KOPT-K1 (cell line): ENCODE measurements around the gene MBP.

ENCODE experiments used
- H3K27ac ChIP-seq: fragments of 200-600 bp; sonication (generic); 2 replicates; pipeline ENCODE4 v1.5.1; 2016; ENCODE audit warnings: antibody characterized with exemption, mild to moderate bottlenecking, low read depth, low read length; ENCODE audit not compliant: poor library complexity, severe bottlenecking
- H3K36me3 ChIP-seq: fragments of 200-600 bp; sonication (generic); 2 replicates; pipeline ENCODE4 v1.5.1; 2017; ENCODE audit warnings: antibody characterized with exemption, mild to moderate bottlenecking, low read length, moderate library complexity; ENCODE audit not compliant: insufficient read depth
- H3K9me3 ChIP-seq: fragments of 200-600 bp; sonication (generic); 2 replicates; pipeline ENCODE4 v1.5.1; 2017; ENCODE audit warnings: antibody characterized with exemption, low read length, mild to moderate bottlenecking; ENCODE audit not compliant: insufficient read depth, poor library complexity, severe bottlenecking

The MBP gene

DNA sequence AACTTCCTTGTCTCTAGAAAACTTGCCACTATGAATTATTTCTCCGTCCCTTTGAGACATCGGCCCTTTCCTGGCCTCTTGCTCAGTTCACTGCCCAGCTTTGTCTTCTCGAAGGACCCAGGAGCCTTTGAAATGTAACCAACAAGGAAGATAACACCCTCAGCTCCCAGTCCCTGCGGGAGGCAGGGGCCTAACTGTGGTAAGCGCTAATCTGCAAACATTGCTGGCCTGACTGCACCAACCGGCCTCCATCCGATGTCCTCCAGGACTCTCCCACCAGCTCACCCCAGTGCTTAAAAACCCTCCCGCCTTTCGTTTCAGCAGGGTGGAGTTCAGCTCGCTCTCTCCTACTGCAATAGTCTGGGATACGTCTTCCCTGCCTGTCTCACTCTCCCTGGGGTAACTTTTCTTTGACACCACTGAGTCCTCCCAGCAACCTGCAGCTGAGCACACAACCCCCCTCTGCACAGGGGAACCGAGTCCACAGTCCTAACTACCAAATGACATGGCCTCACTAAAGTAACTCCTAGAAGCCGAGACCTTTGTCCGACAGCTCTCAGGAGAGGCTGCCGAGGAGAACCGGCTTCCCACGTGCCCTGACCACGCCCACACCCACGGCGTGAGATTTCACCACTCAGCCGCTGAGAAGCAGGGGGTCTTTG lies 76.1 kb downstream of the MBP start:
- Histone ChIP-seq H3K9me3 (no peaks in the 10 kb centered on the region), H3K27ac (peak overlapping the region; percentile 65), H3K36me3 (no peaks in the 10 kb centered on the region)

DNA sequence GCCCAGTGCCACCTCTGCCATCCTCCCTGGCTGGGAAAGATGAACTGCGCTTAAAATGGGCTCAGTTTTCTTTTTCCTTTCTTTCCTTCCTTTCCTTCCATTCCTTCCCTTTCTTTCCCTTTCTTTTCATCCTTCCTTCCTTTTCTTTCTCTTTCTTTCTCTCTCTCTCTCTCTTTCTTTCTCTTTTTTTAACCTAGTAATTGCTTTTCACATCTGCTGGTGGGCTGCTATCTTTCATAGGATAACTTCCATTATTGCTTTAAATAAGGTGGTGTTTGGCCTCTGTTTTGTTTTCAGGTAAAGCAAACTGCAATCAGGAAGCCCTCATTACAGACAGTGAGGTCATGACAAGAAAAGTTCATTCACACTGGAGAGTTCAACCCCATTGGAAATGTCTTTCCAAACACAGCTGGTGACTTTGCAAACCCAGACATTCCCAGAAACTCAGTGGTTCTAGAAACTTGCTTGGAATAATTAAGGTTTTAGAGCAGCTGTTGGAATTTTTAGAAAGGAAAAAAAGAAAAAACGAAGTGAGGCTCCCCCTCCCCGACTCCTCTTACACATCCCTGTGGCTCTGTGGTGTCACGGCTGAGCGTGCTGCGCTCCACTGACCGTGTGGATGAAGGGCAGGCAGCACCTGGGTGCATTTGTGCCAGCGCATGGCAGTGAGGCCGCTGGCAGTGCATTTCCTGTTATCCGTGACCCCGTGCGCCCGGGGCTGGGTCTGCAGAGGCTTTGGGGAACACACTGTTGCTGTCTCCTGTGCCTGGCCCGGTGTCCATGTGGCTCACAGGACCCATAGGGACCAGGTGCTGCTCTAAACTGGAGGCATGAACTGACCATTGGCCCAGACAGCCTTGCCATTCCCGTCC lies 76.9 kb downstream of the MBP start:
- peak overlapping the region; percentile 65 for H3K27ac ChIP-seq
- H3K9me3 ChIP-seq: no peaks in the 10 kb centered on the region
- H3K36me3 ChIP-seq: no peaks in the 10 kb centered on the region

DNA sequence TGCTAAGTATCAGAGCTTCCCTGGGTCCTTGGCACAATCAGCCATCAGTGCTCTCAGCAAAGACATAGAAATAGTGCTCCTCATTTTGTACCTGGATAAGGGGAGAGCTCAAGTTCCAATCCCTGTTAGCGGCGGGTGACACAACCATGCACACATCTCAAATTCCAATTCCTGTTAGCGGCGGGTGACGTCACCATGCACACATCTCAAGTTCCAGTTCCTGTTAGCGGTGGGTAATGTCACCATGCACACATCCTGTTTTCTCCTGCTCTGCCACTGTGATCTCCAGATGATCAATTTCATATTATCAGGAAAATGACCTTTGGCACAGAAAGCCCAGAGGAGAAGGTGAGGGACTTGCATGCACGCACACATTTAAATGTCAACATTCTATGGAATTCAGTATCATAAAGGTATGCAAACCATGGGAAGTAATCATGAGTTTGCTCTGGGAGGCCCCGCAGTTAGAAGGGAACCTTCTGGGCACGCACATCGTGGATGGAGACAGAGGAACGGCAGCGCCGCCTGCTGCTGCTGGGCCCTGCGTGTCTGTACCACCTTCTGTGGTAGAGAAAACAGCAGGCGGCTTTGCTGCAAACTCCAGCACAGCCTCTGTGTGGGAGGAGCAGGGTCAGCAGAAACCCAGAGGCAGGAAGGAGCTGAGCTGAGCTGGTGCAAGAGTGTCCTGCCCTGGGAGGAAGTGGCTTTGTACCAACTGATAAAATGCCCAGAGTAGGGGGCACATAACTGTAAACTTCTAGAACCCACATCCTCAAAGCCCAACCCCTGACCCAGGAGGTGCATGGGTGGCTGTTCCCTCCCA lies 77.8 kb downstream of the MBP start:
- no peaks in the 10 kb centered on the region for H3K36me3 ChIP-seq
- H3K9me3 ChIP-seq: no peaks in the 10 kb centered on the region
- peak overlapping the region; percentile 65 for H3K27ac ChIP-seq

DNA sequence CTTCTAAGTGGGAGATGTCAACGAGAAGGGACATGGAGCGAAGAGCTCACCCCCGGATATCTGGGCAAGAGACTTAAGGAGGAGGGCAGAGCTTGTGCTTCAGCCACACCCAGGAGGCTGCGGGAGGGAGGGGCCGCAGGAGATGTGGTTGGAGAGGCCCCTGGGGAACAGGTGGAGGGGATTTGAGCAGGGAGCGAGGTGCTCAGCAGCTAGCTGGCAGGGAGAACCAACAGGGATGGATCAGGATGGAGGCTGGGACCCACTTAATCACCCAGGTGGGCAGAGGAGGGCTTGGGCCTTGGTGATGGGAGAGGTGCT lies 78.3 kb downstream of the MBP start:
- H3K27ac ChIP-seq: peak overlapping the region; percentile 65
- H3K36me3 ChIP-seq: no peaks in the 10 kb centered on the region
- no peaks in the 10 kb centered on the region for H3K9me3 ChIP-seq

DNA sequence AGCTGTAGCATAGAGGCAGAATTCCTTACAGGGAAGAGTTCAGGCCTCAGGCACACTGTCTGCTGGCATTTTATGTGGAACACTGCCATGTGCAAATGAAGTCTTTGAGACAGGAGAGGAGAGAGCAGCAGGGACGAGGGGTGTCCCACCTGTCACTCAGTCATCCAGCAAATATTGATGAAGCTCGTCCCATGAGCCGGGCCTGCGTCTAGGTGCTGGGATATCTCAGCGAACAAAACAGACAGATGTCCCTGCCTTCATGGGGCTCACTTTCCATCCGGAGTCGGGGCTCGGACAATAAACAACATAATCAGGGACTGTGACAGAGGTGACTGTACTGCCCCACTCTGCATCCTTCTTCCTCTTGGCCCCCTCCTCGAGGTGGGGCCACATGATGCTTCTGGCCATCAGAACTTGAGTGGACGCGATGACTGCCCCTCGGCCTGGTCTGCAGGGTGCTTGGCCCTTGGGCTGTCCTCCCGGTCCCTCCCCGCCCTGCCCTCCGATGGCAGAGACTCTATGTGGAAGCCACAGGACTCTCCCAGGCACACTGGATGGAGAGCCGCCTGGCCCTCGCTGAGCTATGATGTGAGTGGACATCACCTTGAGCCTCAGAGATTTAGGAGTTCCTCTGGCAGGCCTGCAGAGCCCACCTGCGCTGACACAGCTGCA lies 78.8 kb downstream of the MBP start:
- H3K9me3 ChIP-seq: no peaks in the 10 kb centered on the region
- no peaks in the 10 kb centered on the region for H3K36me3 ChIP-seq
- H3K27ac ChIP-seq: peak overlapping the region; percentile 65

DNA sequence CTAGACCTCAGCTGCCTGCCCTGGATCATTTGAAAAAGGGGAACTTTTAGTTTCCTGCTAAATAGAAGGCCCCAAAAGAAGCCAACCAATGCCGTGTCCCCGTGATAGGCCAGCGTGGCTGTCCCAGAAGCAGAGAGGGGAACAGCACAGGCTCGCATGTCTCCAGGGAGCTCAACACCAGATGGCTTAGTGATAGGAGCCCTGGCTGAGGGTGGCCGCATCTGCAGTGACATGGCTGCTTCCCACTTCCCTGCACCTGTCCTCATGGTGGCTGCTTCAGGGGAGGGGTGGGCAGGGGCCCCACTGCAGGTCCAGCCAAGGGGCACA lies 79.6 kb downstream of the MBP start:
- H3K36me3 ChIP-seq: no peaks in the 10 kb centered on the region
- H3K9me3 ChIP-seq: no peaks in the 10 kb centered on the region
- peak overlapping the region; percentile 65 for H3K27ac ChIP-seq

DNA sequence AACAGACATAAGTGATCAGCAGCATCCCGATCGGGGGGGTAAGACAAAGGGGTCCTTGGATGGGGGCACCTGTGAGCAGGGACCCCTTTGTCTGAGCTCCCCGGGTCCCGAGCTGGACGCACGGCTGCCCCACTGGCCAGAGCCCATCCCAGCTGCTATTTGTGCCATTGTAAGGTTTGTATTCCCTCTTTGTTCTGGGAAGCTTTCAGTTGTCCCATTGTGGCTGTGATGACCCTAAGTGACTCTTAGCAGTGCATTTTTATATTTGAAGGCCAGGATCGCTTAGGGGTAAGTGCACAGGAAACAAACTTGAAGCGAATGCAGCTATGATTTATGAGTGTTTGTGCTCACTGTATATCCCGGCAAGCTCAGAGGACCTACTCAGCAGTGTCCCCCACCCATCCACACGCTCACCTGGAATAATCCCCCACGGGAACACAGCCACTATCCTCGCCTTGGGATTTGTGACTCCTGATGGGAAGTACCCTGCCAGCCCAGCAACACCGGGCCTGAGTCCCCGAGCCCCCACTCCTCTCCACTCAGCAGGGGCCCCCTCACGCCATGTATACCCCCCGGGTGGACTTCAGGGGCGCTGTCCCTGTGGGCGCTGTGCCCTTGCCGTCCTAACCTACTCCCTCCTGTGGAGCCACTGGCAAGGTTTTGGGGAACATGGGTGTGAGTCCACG lies 80.1 kb downstream of the MBP start:
- H3K9me3 ChIP-seq: no peaks in the 10 kb centered on the region
- H3K36me3 ChIP-seq: no peaks in the 10 kb centered on the region
- peak overlapping the region; percentile 65 for H3K27ac ChIP-seq

DNA sequence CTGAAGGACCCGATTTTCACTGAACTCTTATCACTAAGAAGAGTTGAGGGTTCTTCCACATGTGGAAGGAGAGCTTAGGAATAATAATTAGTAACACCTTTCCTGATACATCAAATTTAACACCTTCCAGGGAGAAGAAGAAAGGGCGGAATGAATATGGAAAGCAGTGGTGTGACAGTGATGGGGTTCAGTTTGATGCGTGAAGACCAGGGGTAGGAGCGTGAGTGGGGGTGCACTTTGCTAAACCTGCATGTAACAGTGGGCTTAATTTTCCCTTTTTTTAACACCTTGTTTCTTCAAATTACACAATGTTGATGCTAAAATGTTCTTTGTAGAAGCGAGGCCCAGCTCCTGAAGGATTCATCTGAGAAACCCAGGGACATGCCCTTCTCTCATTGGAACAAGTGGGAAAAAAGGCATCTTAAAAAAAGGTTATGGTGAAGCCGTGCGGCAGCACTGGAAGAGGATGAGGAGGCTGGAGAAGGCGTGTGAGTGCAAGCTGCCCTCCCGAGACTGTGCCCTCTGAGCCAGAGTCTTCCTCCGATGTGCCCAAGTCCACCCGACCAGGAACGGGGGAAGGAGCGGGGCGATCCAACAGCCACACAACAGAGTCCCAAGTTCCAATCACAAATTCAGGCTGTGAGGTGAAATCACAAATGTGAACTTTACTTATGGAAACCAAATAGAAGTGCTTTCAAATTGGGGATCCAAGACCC lies 80.8 kb downstream of the MBP start:
- Histone ChIP-seq H3K9me3 (no peaks in the 10 kb centered on the region), H3K36me3 (no peaks in the 10 kb centered on the region), H3K27ac (no peak overlapping the region)

DNA sequence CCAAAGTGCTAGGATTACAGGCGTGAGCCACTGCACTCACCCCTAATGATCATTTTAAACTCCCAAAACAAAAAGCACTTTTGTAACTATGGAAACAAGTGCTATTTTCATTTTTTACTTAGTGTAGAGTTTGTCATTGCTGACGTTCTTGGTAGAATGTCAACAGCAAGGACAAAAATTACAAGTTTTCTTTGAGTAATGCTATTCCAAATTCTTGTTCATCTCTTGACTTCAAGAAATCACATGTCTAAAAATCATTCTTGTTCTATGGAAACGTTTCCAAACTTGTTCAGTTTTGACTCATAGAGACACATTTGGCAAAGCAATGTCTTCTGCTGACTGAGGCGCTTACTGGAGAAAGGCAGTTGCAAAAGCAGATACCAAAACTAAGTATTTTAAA lies 82.6 kb downstream of the MBP start:
- no peak overlapping the region for H3K27ac ChIP-seq
- H3K36me3 ChIP-seq: no peaks in the 10 kb centered on the region
- no peaks in the 10 kb centered on the region for H3K9me3 ChIP-seq

DNA sequence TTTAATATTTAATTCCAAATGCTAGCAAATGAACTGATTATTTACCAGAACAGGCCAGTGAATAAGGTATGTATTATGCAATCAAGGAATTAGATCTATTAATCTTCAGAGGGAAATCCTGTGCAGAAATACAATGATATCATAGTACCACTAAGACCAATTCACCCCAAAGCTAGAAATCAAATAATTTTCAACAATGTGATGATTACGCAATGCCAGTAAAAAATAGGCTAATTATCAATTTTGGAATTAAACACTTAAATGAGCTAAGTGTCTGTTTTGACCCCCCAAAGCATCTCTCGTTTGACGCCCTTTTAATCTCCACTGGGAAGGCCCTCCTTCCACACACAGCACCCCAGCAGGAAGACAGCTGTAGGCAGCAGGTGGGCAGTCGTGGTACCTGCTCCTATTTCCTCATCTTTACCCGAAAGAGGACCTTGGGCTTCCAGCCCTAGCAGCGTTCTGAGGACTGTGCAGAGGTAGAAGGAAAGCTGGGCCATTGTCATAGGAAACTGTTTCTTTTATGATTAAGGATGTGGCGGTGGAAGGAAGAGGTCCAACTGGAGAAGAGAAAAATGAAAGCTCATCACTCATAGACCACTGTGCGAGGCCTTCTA lies 84.7 kb downstream of the MBP start:
- Histone ChIP-seq H3K27ac (no peak overlapping the region), H3K36me3 (no peaks in the 10 kb centered on the region), H3K9me3 (no peaks in the 10 kb centered on the region)

DNA sequence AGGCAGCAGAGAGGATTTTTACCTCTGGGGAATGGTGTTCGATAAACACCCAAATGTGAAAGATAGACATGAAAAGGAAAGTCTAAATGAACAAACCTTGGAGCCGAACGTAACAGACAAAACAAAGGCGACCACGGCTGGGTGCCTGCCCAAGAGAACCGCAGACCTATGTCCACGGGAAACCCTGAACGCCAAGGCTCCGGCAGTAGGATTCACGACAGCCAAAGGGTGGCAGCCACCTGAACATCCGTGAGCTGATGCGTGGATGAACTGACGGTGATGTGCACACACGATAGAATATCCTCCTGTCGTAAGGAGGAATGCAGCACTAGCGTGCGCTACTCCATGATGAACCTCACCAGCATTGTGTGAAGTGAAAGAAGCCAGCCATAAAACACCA lies 85.6 kb downstream of the MBP start:
- Histone ChIP-seq H3K27ac (no peak overlapping the region), H3K36me3 (no peaks in the 10 kb centered on the region), H3K9me3 (no peaks in the 10 kb centered on the region)

DNA sequence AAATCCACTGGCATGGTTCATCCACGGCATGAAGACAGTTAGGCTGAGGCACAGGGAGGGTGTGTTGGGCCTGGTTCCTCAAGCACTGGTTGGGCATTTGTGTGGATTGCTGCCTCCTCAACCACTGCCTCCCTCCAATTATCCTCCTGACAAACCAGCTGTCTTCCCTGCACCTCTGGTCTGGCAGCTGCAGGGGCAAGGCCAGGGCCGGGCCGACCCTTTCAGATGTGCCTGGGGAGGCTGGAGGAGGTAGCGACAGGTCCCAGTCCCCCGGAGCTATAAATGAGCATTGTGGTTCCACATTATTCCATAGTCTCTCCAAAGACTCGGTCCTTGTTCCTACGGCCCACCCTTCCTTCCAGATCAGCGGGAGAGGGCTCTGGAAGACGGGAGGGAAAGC lies 86.2 kb downstream of the MBP start:
- Histone ChIP-seq H3K27ac (no peak overlapping the region), H3K36me3 (no peaks in the 10 kb centered on the region)

DNA sequence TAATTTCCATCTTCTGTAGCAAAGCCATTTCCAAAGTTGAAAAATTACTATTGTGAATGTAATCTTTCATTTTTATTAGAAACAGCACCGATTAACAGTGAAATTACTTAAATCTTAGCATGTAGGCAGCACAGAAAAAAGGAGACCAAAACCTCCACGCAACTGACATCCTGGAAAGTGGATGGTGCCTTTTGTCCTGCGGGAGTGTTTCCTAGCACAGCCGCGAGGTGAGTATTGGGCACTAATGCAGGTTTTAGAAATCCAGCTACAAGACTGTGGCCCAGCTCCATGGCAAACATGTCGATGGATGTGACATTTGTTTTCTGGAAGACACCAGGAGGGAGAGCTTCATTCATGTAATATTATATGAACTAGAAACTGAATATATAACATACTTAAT lies 86.9 kb downstream of the MBP start:
- no peaks in the 10 kb centered on the region for H3K36me3 ChIP-seq
- no peaks in the 10 kb centered on the region for H3K9me3 ChIP-seq
- H3K27ac ChIP-seq: no peak overlapping the region

More for the DNA sequence above, 86.2 kb downstream of the MBP start:
- H3K9me3 ChIP-seq: no peaks in the 10 kb centered on the region
